Astrocyte of the cerebellum (primary cell): Measurements from ENCODE around the gene GPR17.

Source experiments
- DNase-seq: peaks from one replicate; pipeline ENCODE4 v3.0.0-alpha.2; 2011; ENCODE audit warnings: low read depth
- H3K4me3 ChIP-seq: 2 replicates; pipeline ENCODE4 v1.5.1; 2011; ENCODE audit warnings: mild to moderate bottlenecking, low read depth, low read length, moderate library complexity
- CTCF ChIP-seq: IDR thresholded peaks from 2 replicates; pipeline ENCODE4 v1.5.1; 2012; ENCODE audit warnings: low read length, low read depth, moderate library complexity, mild to moderate bottlenecking; ENCODE audit errors: missing control alignments
- in situ Hi-C: cut with HindIII; loops from 2 replicates; pipeline ENCODE4 v1.10.0; 2017; ENCODE audit warnings: low sequenced_read_pairs

Gene GPR17

GRCh38 chr2:127681976-127682857 lies 36.3 kb downstream of the GPR17 start:
- TF ChIP-seq CTCF, result no peak
- in situ Hi-C loops, result no loop called here
- H3K4me3 ChIP-seq, result no peak overlapping the region
- no peak for DNase-seq

DNA sequence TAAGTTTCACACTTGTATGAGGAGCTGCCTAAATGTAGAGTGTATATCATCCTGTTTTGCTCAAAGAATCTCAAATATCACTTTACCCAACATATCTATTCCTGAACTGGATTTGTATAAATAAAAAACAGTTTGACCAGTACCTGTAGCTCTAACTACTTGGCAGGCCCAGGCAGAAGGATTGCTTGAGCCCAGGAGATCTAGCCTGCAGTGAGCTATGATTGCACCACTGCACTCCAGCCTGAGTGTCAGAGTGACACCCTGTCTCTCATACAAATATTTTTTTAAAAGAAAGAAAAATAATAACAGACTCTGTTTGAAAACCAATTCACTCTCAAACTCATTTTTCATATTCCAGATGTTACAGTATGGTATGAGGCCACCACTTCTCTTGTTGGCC lies 37.1 kb downstream of the GPR17 start:
- no peak for DNase-seq
- TF ChIP-seq CTCF, result no peak
- H3K4me3 ChIP-seq, result no peak overlapping the region
- in situ Hi-C loops, result no loop called here

DNA sequence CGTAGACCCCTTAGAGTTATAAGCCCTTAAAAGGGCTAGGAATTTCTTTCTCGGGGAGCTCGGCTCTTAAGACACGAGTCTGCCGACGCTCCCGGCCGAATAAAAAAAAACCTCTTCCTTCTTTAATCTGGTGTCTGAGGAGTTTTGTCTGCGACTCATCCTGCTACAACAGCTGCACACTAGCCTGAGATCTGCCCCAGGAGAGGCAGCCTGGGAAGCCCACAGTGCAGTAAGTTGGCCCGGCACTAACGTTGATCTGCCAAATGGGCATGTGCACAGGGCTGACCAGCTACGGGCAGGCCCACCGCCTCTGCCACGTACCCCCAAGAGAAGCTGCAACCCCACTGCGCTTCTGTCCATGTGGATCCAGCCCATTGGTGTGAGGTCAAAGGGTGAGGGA lies 37.8 kb downstream of the GPR17 start:
- no peak for DNase-seq
- no peak for TF ChIP-seq CTCF
- in situ Hi-C loops, result no loop called here
- no peak overlapping the region for H3K4me3 ChIP-seq

DNA sequence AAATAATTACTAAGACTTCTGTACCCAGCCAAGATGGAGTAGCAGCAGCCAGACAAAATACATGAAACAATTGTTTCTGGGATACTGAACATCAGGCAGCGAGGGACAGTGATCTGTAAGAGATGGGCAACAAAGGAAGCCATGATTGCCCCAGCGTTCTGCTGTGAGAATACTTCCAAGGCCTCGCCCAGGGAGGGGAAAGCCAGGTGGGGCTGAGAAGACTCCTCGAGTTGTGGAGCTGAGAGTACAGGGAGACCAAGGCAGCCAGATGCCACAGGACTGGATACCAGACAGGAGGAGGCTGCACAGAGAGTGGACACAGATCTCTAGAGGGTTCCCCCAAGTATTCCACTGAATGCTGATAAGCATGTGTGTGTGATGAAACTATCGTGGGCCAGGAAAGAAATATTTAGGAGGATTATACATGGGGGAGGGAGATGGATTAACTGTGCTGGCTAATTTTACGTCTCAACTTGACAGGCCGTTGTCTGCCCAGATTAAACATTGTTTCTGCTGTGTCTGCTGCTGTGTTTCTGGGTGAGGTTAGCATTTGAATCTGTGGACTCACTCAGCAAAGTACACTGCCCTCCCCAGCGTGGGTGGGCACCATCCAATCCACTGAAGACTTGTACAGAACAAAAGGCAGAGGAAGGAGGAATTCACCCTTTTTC lies 39.6 kb downstream of the GPR17 start:
- DNase-seq, result no peak
- H3K4me3 ChIP-seq, result no peak overlapping the region
- no peak for TF ChIP-seq CTCF
- in situ Hi-C loops, result no loop called here

DNA sequence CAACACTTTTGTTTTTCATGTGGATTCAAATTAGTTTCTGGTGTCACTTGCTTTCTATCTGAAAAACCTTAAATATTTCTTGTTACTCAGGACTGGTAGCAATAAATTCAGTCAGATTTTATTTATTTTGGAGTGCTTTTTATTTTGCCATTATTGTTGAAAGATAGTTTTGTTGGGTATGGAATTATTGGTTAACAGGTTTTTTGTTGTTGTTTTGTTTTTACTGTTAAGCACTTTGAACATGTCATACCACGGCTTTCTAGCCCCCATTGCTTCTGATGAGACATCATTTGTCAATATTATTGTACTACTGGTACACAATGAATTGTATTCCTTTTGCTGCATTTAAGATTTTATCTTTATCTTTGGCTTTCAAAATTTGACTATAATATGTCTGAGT lies 42.5 kb downstream of the GPR17 start:
- H3K4me3 ChIP-seq, result no peak overlapping the region
- in situ Hi-C loops, result no loop called here
- DNase-seq, result no peak
- no peak for TF ChIP-seq CTCF

- H3K4me3 ChIP-seq, result no peak overlapping the region
- DNase-seq, result no peak
- in situ Hi-C loops, result no loop called here
- no peak for TF ChIP-seq CTCF
These were observed 44.7 kb downstream of the GPR17 start for GRCh38 chr2:127690696-127691095.
